IPS DF 4.7 (cell line): ENCODE measurements around the gene COL4A1.

Experiments
- DNase-seq: peaks from one replicate; pipeline ENCODE4 v3.0.0-alpha.2; 2013; ENCODE audit warnings: low spot score; ENCODE audit errors: extremely low read depth

Gene COL4A1

DNA sequence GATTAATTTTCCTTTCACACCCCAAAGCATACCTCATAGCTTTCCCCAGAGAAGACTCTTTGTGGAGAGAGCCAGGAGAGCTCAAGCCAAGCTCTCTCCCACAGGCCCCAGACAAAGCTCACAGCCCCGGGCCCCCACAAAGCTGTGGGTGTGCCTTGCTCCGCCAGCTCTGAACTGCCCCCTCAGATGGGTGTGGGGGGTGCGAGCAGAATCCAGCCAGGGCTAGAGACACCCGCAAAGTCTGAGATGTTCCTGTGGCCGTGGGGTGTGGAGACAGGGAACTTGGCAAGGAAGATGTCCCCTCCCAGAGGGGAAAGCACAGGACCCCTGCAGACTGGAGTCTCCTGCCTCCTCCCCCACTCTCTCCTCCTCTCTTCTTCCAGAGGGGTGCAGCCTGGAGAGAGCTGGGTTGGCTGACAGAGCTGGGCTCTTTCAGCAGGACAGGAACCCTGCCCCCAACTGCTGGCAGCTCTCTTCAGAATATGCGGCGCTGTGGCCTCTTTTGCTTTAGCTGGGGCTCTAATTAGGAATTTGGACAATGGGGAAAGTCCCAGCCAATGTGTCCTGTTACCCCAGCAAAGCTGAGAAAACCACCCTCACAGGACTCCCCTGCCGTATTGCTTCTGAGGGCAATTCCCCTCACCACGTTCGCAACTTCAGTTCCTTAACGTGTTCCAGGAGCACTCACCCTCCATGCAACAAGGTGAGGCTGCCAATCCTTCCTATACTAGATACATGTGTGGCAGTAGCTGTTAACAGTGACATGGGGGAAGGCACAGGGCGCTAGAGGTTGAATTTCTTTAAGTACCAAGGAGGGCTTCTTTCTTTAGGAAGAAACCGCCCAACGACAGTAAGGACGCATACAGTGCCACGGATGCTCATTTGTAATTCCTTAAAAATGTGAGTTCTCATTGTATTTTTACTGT, 170.0 kb downstream of the COL4A1 start:
- DNase-seq, result no peak

DNA sequence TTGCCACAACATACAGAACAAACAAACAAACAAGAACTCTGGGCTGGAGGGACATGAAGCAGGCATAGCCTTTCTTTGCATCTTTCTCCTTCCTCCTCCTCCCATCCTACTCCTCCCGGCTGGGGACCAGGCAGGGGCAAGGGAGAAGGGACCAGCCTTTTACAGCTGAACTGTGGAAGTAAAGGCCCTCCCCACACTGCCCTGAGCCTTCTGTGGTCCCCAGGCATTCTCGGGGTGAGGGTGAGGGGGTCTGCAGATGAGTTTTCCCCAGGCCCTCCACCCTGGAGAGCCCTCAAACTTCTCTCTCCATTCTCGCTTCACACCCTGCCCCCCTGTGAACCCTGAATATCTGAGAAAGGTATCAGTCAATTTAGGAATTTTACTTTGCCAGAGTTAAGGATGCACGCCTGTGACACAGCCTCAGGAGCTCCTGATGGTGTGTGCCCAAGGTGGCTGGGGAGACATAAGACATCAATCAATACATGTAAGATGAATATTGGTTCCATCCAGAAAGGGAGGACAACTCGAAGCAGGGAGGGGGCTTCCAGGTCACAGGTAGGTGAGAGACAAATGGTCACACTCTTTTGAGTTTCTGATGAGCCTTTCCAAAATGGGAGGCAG, 170.9 kb downstream of the COL4A1 start:
- DNase-seq, result no peak

DNA sequence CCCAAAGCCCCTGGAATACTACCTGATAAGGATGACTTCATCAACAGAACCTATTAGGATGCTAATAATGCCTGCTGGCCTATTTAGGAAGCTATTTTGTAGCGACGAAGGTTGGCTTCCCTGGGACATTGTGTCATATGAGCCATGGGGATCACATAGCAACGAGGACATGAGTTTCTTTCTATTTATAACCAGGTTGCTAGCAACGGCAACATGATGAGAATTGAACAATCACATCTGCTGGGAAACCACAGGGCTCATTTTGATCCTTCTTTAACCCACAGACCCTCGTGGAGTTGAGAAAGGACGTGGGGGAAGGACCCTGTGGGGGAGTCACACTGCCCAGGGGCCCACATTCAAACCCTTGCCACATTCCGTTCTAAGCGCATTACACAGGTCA, 172.2 kb downstream of the COL4A1 start:
- DNase-seq, result no peak

DNA sequence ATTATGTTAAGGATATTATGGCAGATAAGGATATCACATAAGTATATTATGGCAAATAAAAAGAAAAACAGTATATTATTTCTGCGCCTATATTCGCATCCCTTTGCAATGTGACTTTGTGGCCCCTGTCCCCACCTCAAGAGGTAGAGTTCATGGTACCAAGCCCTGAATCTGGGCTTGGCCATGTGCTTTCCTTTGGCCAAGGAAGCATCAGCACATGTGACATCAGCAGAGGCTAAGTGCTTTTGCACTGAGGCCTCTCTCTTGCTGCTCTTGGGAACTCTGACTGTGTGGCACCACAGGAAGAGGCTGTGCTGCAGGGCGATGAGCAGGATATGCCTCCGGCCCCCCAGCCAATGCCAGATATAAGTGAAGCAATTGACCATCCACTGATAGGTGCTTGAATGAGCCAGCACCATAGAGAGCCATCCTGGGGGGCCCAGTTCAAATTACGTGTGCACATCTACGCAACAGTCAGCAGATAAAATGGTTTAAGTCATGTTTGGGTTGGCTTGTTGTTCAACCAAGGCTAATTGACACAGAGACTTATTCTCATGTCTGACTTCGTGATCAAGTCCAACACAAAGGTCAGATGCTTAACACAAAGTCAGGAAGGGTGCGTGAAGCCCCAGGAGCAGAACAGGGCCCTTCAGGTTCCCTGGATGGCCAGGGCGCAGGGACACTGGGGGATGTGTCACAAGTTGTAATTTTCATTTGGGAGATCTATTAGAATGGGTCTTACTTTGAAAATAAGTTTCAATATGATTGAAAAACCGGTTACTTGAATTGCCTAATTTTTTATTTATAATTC, 173.3 kb downstream of the COL4A1 start:
- DNase-seq, result no peak

DNA sequence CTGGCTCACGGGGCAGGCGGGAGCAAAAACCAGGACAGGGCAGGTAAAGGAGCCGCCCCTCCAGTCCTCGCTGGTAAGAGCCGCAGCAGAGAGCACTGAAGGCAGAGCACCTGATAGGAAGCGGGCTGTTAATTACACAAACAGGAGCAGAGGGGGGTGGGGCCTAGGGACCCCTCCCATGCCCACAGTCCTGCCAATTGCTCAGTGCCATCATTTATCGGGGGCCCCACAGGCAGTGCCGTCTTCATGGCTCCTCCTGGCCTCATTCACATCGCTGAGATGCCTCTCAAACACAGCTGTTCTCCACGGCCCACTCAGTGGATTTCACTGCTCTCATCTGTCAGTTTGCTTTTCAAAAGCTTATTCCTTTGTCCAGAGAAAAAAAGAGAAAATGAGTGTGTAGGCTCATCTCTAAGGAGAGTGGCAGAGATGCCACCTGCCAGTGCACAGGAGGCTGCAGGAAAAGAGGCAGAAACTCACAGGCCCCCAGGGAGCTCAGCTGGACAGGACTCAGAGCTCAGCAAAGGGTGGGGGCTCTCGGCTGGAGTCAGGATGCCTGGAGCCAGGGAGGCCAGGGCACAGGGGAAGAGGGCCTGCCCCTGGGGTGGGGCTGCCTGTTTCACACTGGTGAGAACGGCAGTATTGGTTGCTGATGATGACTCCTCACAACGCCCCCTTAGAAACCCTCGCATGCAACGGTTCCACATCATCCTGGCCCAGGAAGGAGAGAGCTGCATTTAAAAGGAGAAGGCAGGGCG, 174.6 kb downstream of the COL4A1 start:
- DNase-seq, result no peak

DNA sequence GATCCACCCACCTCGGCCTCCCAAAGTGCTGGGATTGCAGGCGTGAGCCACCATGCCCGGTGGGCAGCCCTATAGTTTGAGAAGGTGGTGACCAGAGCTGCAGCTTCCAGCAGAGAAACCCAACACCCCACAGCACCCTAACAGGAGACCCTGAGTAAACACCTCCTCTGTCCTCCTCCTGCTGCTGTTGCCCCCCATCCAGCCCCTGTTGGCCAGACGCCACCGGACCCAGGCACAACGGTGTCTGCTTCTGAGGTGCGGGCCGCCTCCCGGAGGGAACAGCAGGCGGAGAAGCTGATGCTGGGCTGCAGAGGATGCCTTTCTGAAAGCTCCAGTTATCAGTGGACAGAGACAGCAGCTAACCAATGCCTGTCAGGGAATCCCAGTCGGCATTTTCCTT, 175.5 kb downstream of the COL4A1 start:
- no peak for DNase-seq

DNA sequence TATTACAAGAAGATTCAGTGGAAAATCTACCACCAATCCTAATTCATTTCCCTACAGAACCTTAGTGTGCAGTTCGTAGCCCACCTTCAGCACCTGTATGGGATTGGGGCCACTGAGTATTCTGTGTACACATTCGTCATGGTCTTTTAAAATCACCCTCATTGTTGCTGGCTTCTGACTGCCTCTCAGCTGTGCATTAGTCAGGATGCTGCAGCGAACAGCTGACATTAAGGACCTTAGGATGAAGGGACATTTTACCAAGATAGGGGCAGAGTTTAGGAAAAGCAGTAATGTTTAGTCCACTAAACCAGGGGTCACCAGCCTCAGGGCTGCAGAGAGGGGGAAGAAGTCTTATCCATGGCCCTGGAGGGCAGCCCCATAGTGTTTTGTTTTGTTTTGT, 176.5 kb downstream of the COL4A1 start:
- DNase-seq, result no peak

DNA sequence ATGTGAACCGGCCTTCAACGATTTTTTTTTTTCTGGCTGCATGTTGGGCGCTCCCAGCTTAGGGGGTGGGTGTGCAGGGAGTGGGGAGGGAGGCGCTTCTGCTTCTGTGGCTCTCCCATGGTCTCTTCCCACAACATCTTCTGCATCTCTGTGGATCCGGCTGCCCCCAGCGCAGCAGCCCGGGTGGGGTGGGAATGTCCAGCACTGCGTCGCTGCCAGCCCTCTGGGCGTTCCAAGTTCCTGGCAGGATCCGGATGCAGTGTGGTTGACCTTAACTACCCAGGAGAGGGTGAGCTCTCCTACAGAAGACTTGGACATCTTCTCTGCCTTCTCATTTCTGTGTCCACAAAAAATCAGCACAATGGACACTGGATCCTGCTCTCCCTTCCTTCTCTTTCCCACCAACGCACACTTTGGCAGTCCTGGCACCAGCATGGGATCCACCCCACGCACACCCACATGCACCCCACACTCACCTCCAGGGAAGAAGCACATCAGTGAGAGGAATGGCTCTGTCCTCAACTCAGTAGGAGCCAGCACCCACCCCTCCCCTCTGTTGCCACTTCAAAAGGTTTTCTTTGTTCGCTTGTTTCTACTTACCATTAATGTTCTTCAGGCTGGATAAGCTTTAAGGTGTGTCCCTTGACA, 177.3 kb downstream of the COL4A1 start:
- no peak for DNase-seq

DNA sequence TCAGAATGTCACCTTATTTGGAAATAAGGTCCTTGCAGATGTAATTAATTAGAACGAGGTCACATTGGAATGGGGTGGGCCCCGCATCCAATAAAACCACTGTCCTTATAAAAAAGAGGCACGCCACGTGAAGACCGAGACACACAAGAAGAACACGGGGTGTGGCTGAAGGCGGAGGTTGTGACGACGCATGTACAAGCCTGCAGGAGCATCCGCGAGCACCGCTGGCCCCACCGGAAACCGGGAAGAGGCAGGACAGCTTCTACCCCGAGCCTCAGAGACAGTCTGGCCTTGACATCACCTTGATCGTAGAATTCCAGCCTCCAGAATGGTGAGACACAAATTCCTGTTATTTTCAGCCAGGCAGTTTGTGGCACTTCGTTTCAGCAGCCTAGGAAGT, 177.9 kb downstream of the COL4A1 start:
- DNase-seq, result no peak

DNA sequence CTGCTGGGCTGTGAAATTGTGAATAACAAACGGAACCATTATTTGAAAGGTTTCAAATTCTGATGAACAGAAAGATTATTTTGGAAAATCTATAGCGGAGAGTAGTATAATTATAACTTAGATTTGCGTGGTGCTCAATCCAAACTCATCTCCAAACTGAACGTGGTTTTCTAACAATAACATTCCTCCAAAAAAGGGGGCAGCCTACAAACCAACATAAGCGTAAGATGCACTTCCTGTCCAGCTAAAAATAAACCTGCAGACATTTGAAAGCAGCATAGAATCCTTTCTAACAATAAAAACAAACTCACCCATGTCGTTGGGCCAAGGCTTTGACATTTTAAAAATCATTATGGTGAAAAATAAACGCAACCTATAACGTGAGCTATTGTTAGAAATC, 178.4 kb downstream of the COL4A1 start:
- no peak for DNase-seq

DNA sequence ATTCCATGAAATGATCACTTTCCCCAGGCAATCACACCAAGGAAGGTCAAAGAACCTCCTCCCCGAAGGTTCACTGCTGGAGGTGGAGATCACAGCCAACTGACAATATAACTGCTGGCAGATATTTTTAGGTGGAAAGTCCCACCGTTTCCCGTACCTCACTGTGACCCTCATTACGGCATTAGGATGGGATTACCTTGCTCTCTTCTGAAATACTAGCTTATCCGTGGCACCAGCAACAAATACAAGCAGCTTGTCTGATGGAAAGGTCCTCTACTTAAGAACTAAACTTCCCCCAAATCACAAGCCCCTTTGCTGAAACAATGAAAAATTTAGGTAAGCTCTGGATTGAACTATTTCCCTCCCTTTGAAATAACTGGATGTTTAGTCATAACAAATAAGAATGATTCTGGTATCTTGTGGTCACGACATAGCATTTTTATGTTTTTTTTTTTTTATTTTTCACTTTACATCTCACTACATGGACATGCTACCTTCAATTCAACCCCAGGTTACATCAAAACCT, 178.9 kb downstream of the COL4A1 start:
- DNase-seq, result no peak

DNA sequence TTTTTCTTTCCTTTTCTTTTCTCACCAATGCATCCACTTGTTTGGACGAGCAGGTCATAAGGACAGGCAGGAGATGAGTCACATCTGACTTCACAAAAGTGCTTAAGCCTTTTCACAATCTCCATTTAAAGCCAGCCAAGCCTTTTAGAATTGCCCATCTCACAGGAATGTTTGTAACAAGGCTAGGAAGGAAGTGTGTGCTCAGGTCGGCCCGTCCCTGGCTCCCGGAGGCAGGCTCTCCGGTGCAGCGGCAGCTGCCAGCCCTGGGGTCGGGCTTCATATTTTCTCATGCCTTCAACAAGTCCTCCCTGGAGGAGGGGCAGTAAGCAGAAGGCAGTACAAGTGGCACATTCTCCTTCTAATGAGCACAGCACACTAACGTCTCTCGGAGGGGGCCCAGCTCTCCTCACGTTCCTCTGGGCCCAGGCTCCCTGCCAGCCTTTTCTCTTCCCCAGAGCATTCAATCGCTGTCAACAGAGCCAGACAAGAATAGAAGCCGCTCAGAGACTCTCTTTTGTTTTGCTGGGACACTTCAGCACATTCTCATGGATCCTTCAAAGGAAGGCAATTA, 180.5 kb downstream of the COL4A1 start:
- no peak for DNase-seq

DNA sequence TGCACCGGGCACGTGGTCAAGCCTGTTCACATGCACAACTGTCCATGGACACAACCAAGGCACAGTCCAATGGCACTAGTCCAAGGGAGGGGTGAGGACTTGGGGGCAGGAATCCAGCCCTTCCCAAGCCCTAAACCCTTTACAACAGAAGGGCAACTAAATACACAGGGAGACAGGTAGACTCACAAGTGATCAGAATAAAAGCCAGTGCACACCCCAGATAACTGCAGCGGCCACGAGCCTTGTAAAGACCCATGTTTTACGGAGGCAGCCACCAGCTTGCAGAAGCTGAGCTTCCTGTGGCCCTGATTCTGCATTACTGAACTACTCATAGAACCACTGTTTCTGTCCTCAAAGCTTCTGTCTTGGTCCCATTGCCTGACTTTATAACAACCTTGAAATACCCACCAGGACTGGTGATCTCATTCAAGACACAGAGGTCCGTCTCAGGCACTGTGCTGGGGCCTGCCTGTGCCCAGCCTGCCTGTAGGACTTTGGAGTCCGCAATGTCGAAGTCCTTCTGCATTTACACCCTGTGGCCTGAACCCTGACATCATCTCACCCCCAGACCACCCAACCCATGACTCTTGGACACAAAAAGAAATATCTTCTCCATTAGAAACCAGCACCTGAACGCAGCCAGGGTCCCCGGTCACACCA, 181.2 kb downstream of the COL4A1 start:
- no peak for DNase-seq

DNA sequence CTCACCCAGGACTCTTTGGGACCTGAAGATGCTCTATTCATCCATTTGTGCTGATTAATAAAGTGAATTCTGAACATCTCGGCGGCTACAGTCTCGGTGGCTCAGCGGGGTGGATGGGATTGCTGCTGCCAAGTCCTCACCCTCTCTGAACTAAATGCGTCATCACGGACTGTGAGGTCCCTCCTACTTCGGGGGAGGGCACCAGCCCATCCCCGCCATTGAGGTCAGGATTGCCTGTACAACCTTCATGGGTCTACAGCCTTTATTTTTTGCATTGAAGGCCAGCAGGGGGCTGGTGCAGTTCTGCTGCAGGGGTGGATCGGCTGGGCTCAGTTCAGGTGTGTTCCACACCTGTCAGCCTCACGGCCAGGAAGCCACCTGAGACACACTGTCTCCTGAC, 181.8 kb downstream of the COL4A1 start:
- DNase-seq, result no peak

DNA sequence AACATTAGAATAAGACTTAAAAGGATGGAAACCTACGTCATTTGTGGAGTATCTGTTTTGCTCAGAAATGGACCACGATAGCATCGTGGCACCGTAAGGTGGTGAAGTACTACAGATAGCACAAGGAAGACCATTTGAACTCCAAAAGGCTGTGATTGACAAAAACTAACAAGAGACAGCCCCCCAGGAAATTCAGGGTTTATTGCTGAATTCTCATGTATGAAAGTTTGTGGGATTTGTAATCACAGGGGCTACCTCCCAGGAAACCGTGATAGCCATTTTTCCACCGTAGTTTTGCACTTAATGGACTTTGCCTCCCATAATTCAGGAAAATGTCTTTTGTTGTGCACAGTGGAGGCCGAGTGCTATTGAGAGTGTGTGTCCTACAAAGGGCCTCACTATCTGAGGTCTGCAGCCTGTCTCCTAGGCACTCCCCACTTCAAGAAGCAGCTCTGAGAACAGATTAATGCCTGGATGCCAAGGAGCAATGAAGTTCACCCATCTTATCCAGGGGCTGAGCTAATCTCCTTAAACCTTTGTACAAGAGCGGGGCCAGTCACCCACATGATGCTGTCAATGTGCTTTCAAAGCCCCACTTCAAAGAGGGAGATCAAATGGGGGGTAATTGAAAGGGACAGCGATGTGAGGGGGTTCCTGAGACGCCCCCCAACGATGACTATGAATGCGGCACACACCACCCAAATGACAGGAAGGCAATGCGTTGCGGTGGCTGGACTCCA, 182.6 kb downstream of the COL4A1 start:
- no peak for DNase-seq

DNA sequence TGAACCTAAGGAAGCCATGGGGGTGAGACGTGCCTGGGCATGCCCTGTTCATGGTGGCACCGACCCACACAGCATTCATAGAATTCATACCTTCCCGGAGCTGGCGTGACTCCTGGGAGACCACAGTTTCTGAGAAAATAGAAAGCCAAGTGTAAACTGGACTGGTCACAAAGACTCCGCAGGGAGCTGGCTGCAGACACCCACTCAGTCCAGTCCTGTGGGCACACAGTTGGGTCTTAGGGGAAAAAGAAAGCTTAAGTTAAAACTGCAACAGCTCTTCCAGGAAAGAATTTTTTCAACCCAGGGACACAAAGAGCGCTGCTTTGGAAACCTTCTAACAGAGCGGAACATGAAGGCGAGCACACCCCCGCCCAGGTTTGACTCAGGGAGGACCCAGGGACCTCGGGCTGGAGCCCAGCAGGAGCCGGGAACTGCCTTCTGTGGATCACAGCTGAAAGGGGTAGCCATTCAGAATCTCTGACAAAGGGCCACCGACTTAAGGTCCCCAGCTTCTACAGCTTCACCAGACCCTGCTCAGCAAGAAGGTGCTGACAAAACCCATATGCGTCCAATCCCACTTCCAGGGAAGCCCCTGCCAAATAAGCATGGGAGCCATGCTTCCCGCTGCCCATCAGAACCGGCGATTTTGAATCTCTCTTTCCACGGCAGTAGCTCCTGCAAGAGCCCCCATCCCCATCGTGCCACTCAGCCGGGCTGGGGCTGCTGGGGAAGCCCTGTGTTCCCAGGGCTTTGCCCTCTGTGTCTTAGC, 183.7 kb downstream of the COL4A1 start:
- DNase-seq, result no peak

DNA sequence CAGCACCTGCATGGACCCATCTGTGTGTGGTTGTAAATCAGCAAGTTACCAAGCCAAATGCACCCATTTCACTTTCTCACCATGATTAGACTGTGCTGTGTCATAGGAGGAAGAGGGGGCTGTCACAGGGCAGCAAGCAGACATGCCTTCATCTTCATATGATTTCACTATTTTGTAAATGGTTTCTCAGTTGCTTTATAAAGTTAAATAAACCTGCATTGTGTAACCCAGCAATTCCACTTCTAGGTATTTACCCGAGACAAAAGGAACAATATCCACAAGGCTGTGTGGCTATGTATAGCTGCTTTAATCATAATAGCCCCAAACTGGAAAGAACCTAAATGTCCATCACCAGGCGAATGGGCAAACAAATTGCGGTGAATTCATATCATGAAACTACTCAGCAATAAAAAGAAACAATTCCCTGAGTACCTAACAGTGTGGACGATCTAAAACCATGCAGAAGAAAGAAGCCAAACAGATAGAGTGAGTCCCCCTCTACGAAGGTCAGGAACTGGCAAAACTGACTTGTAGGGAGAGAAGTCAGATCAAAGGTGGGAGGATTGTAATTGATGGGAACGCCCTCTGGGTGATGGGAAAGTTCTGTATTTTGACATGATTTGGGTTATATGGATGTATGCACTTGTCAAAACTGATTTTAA, 185.4 kb downstream of the COL4A1 start:
- DNase-seq, result no peak
